PC-9 (cell line): Measurements from ENCODE around the gene FPGS.

Source experiments
- CTCF ChIP-seq: fragments of 200-600 bp; sonication (generic); conservative IDR thresholded peaks from 2 replicates; pipeline ENCODE4 v1.6.1; 2017; ENCODE audit warnings: mixed run types, antibody characterized with exemption, mild to moderate bottlenecking, moderate library complexity
- EZH2 ChIP-seq: fragments of 200-600 bp; sonication (generic); IDR thresholded peaks from 2 replicates; pipeline ENCODE4 v1.8.0; 2017; ENCODE audit warnings: antibody characterized with exemption, low read depth

DNA sequence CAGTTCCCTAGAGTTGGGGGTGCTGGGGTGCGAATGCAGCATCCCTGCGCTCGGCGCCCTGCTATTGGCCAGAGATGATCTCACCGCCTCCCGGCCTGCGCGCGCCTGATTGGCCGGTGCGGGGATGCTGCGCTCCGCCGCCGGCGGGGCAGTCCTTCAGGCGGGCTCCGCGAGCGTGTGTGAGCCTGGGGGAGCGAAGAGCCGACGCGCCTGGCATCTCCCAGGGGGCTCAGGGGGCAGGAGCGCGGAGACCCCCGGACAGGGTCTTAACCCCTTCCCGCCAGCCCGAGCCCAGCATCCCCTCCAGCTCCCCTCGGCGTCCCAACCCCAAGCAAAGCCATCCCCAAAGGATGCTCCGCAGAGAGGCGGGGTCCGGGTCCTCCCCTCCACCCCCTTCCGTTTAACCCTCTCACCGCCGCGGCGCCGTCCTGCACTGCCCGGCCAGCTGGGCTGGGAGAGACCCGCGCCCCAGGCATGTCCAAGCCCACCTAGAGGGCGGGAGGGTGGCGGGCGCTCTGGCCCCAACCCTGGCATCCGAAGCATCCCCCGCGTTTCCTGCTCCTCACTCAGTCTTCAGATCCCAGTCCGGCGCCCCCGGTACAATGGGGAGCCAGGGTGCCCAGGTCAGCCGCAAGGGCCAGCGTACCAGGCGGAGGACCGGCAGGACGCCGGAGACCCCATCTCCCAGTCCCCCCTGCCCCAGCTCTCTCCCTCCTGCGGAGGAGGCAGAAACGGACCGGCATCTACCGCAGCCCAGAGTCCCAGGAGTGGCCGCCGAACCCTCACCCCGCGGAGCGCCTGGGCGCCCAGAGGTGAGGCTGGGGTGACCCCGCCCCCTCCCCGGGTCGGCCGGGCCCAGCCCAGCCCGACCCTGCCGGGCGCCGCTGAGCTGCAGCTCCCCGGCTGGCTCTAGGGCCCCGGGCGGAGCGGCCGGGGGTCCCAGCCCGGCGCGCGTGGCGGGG is 48.3 kb upstream of the FPGS start:
- TF ChIP-seq CTCF, result no peak
- TF ChIP-seq EZH2, result no peak
